ENCODE data around the gene CCDC171.
"Not testable (repeated sequence)": the region's sequence is repeated elsewhere in the genome, so short reads cannot be mapped to it uniquely, and the experiment has no call there.

Gene CCDC171

GRCh38 chr9:15697446-15697851, 144.6 kb downstream of the CCDC171 start:
- DNase-seq, result no peak

- not testable (repeated sequence) for DNase-seq
These were observed 147.2 kb downstream of the CCDC171 start for GRCh38 chr9:15699876-15700559.

GRCh38 chr9:15707000-15707399, 154.2 kb downstream of the CCDC171 start:
- no peak for DNase-seq

- no peak for DNase-seq
These were observed 158.7 kb downstream of the CCDC171 start for GRCh38 chr9:15711531-15711930.

GRCh38 chr9:15711931-15712330, 159.1 kb downstream of the CCDC171 start:
- no peak for DNase-seq

GRCh38 chr9:15714746-15715145, 161.9 kb downstream of the CCDC171 start:
- DNase-seq, result no peak

- DNase-seq, result no peak
These were observed 164.6 kb downstream of the CCDC171 start for GRCh38 chr9:15717290-15717967.

GRCh38 chr9:15718423-15718822, 165.6 kb downstream of the CCDC171 start:
- no peak for DNase-seq

- DNase-seq, result no peak
These were observed 168.0 kb downstream of the CCDC171 start for GRCh38 chr9:15720861-15721260.

- DNase-seq, result no peak
These were observed 170.0 kb downstream of the CCDC171 start for GRCh38 chr9:15722888-15723287.

GRCh38 chr9:15724016-15724415, 171.2 kb downstream of the CCDC171 start:
- DNase-seq, result no peak

- no peak for DNase-seq
These were observed 171.8 kb downstream of the CCDC171 start for GRCh38 chr9:15724612-15725011.

- no peak for DNase-seq
These were observed 173.1 kb downstream of the CCDC171 start for GRCh38 chr9:15725953-15726352.

GRCh38 chr9:15729507-15729906, 176.7 kb downstream of the CCDC171 start:
- no peak for DNase-seq

- no peak for DNase-seq
These were observed 182.4 kb downstream of the CCDC171 start for GRCh38 chr9:15735083-15735857.

GRCh38 chr9:15736569-15736968, 183.7 kb downstream of the CCDC171 start:
- no peak for DNase-seq

GRCh38 chr9:15738011-15738410, 185.2 kb downstream of the CCDC171 start:
- DNase-seq, result no peak

- DNase-seq, result no peak
These were observed 188.2 kb downstream of the CCDC171 start for GRCh38 chr9:15741015-15741414.

GRCh38 chr9:15743512-15743911, 190.7 kb downstream of the CCDC171 start:
- DNase-seq, result no peak

- DNase-seq, result no peak
These were observed 191.4 kb downstream of the CCDC171 start for GRCh38 chr9:15744196-15744595.

GRCh38 chr9:15746905-15747304, 194.1 kb downstream of the CCDC171 start:
- no peak for DNase-seq

GRCh38 chr9:15755660-15756059, 202.8 kb downstream of the CCDC171 start:
- DNase-seq, result no peak

- no peak for DNase-seq
These were observed 208.7 kb downstream of the CCDC171 start for GRCh38 chr9:15761551-15761950.

GRCh38 chr9:15763371-15763770, 210.5 kb downstream of the CCDC171 start:
- no peak for DNase-seq
